Stomach (tissue), 9 donors: ENCODE measurements around the gene SKP1. TPM values are rescaled to one million over a fixed set of nuclear protein-coding genes. Genes with fewer than 3 reads are reported as not detected.

ENCODE experiments used
- DNase-seq, 2 donors: peaks; one replicate each; pipeline versions ENCODE4 v3.0.0 to v3.0.0-alpha.2; 2013 to 2019
- H3K27ac ChIP-seq, 5 donors: fragments of 200-600 bp in 4 of 5; sonication (generic) in 4 of 5; one replicate each; pipeline ENCODE4 v1.5.1; 2013 to 2019; ENCODE audit warnings: mild to moderate bottlenecking in 1 of 5, moderate library complexity in 1 of 5
- H3K27me3 ChIP-seq, 3 donors: fragments of 200-600 bp; sonication (generic); one replicate each; pipeline ENCODE4 v1.5.1; 2017 to 2019; ENCODE audit warnings: mixed run types in 1 of 3
- H3K36me3 ChIP-seq, 4 donors: fragments of 200-600 bp; sonication (generic); 1 replicate in 3 of 4; 2 replicates in 1 of 4; pipeline ENCODE4 v1.5.1; 2016 to 2019
- H3K4me1 ChIP-seq, 4 donors: fragments of 200-600 bp; sonication (generic); one replicate each; pipeline ENCODE4 v1.5.1; 2016 to 2019
- H3K4me3 ChIP-seq, 4 donors: fragments of 200-600 bp; sonication (generic) in 3 of 4; one replicate each; pipeline ENCODE4 v1.5.1; 2016 to 2019; ENCODE audit warnings: mild to moderate bottlenecking in 1 of 4
- H3K9me3 ChIP-seq, 4 donors: fragments of 200-600 bp; sonication (generic); one replicate each; pipeline ENCODE4 v1.5.1; 2016 to 2019
- EP300 ChIP-seq: sonication (generic); formaldehyde crosslinking; IDR thresholded peaks from one replicate; pipeline ENCODE4 v1.6.1; 2017; ENCODE audit warnings: antibody characterized with exemption
- POLR2A ChIP-seq, 4 donors: fragments of 450-650 bp; IDR thresholded peaks; one replicate each; pipeline ENCODE4 v1.6.1; 2016; ENCODE audit warnings: antibody characterized with exemption in 4 of 4, control low read depth in 2 of 4, mild to moderate bottlenecking in 1 of 4, moderate library complexity in 1 of 4
- POLR2AphosphoS5 ChIP-seq, 3 donors: sonication (generic); formaldehyde crosslinking; IDR thresholded peaks; one replicate each; pipeline ENCODE4 v1.6.1; 2016; ENCODE audit warnings: antibody characterized with exemption in 3 of 3
- WGBS, 5 donors: extraction: QIAGEN DNeasy Blood & Tissue Kit in 3 of 5; methylation state at CpG; one replicate each; pipeline versions ENCODE4 v1.1.5 to v1.1.7; 2013 to 2018; 5-methylcytosine and 5-hydroxymethylcytosine counted together
- intact Hi-C: fragments of 100-400 bp; cut with DNase I; formaldehyde crosslinking; loops from one replicate; pipeline ENCODE4 v1.15.1; 2023; ENCODE audit warnings: low total_unique reads
- polyA plus RNA-seq, 3 donors: library from polyadenylated mRNA; stranded (reverse); fragments of 200-250 nt; gene quantifications; one replicate each; pipeline ENCODE4 v1.2.3, GENCODE V29; 2013
- total RNA-seq, 5 donors: library from RNA; depleted of rRNA; stranded (reverse); fragments of >200 nt; gene quantifications; one replicate each; pipeline versions ENCODE4 v1.1.0 to v1.2.3, GENCODE V29; 2014 to 2016
- TF ChIP-seq, protein P1 (sequence below), 7 experiments: fragments of 450-650 bp in 4 of 7; fragments of 200-600 bp in 3 of 7; sonication (generic) in 3 of 7; IDR thresholded peaks; one replicate each; pipeline ENCODE4 v1.5.1; 2016 to 2019; ENCODE audit warnings: antibody characterized with exemption in 7 of 7, control low read depth in 2 of 7, mild to moderate bottlenecking in 1 of 7
- donor health status: healthy with polysubstance abuse.
- donor health status: Bipolar disorder and iron deficiency.
- donor health status: healthy.

Gene SKP1
- total and polyA plus RNA-seq, 8 donors, result 18.1 to 590 (median 162) TPM

DNA sequence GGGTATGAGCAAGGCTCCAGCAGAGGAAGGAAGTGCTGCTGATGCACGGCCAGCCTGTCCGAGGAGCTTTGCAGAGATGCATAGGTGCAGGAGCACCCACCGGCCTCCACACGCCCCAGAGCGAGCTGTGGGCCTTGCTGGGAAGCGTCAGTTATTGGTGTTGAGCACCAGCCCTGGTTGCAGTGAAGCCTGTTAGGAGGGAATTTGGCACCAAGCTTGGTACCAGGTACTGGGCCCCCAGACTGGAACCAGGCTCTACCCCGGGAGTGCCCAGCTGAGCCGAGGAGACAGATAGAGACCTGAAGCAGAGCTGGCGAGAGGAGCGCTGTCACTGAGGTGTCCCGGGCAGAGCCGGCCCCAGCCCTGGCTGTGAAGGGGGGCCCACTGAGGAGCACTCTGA is 57.0 kb downstream of the SKP1 start:
- DNase-seq, result no peak
- Histone ChIP-seq H3K27me3 (peaks cover 0 to 12% (median 0%) of the 10 kb centered on the region in 3 donors), H3K27ac (no peak overlapping the region), H3K4me1 (peaks cover 10 to 32% (median 14%) of the 10 kb centered on the region in 4 donors), H3K36me3 (peaks cover 0 to 6% (median 2%) of the 10 kb centered on the region in 4 donors), H3K9me3 (no peaks in the 10 kb centered on the region), H3K4me3 (no peak overlapping the region)
- WGBS, 5 donors, result 84 to 87% (median 86%) methylated on average over 12 of the region's 12 CpGs
- intact Hi-C loops, result no loop called here
- TF ChIP-seq POLR2A (IDR thresholded peaks at IDR 0.05) (no peak), EP300 (no peak), POLR2AphosphoS5 (IDR thresholded peaks at IDR 0.05) (no peak)
- TF ChIP-seq, protein P1, sequence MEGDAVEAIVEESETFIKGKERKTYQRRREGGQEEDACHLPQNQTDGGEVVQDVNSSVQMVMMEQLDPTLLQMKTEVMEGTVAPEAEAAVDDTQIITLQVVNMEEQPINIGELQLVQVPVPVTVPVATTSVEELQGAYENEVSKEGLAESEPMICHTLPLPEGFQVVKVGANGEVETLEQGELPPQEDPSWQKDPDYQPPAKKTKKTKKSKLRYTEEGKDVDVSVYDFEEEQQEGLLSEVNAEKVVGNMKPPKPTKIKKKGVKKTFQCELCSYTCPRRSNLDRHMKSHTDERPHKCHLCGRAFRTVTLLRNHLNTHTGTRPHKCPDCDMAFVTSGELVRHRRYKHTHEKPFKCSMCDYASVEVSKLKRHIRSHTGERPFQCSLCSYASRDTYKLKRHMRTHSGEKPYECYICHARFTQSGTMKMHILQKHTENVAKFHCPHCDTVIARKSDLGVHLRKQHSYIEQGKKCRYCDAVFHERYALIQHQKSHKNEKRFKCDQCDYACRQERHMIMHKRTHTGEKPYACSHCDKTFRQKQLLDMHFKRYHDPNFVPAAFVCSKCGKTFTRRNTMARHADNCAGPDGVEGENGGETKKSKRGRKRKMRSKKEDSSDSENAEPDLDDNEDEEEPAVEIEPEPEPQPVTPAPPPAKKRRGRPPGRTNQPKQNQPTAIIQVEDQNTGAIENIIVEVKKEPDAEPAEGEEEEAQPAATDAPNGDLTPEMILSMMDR (IDR thresholded peaks at IDR 0.05), result no peak

DNA sequence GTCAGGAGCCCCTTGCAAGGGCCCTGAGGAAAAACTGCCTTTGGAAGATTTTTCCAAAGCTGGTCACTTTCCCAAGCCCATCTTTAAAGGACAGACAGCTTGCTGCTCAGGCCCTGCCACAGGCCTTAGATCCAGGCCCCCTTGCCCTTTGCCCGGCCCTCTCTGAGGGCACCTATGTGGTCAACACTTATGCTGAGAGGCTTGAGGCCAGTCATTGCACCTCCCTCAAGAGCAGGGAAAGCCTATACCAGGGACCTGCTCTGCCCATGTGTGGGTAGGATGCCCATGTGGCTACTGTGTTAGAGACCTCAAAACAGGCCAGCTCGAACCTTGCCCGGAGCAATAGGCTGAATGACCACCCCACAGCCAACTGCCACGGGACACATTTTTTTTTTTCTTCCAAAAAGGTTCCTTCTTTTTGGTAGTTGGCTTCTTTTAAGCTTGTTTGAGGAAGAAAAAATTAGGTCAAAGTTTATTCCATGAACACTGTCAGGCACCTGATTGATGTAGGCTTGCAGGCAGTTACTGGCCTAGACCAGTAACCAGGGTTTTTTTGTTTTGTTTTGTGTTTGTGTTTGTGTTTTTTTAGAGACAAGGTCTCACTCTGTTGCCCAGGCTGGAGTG is 58.4 kb downstream of the SKP1 start:
- intact Hi-C loops, result no loop called here
- WGBS, 5 donors, result 82 to 93% (median 89%) methylated on average over 4 of the region's 4 CpGs
- Histone ChIP-seq H3K36me3 (peaks cover 0 to under 1% (median under 1%) of the 10 kb centered on the region in 4 donors), H3K27me3 (peaks cover 0 to 18% (median 6%) of the 10 kb centered on the region in 3 donors), H3K9me3 (no peaks in the 10 kb centered on the region), H3K27ac (no peak overlapping the region), H3K4me1 (peaks cover 18 to 33% (median 20%) of the 10 kb centered on the region in 4 donors), H3K4me3 (no peak overlapping the region)
- DNase-seq, result no peak
- TF ChIP-seq, protein P1 (IDR thresholded peaks at IDR 0.05), result no peak
- no peak for TF ChIP-seq EP300
- TF ChIP-seq POLR2A (IDR thresholded peaks at IDR 0.05), result no peak
- no peak for TF ChIP-seq POLR2AphosphoS5 (IDR thresholded peaks at IDR 0.05)

GRCh38 chr5:134116789-134117761 is 59.7 kb downstream of the SKP1 start:
- H3K4me1 ChIP-seq, result peaks cover 20 to 25% (median 23%) of the 10 kb centered on the region in 4 donors
- no peak overlapping the region for H3K27ac ChIP-seq
- peaks cover 0 to 30% (median 11%) of the 10 kb centered on the region in 3 donors for H3K27me3 ChIP-seq
- H3K36me3 ChIP-seq, result no peaks in the 10 kb centered on the region
- WGBS, 5 donors, result 88 to 90% (median 89%) methylated on average over 12 of the region's 12 CpGs
- intact Hi-C loops, result no loop called here
- H3K4me3 ChIP-seq, result peak overlapping the region in 1 of 4 donors; percentile 1
- H3K9me3 ChIP-seq, result no peaks in the 10 kb centered on the region
- TF ChIP-seq POLR2A (IDR thresholded peaks at IDR 0.05), result no peak
- no peak for TF ChIP-seq POLR2AphosphoS5 (IDR thresholded peaks at IDR 0.05)
- TF ChIP-seq, protein P1 (IDR thresholded peaks at IDR 0.05), result no peak
- no peak for TF ChIP-seq EP300
- DNase-seq, result no peak

GRCh38 chr5:134116286-134116685 is 60.5 kb downstream of the SKP1 start:
- 82 to 96% (median 94%) methylated on average over 10 of the region's 10 CpGs for WGBS, 5 donors
- intact Hi-C loops, result no loop called here
- no peak for TF ChIP-seq EP300
- TF ChIP-seq POLR2A (IDR thresholded peaks at IDR 0.05), result no peak
- TF ChIP-seq, protein P1 (IDR thresholded peaks at IDR 0.05), result no peak
- no peak for TF ChIP-seq POLR2AphosphoS5 (IDR thresholded peaks at IDR 0.05)
- Histone ChIP-seq H3K27me3 (peaks cover 0 to 37% (median 11%) of the 10 kb centered on the region in 3 donors), H3K4me3 (peak overlapping the region in 2 of 4 donors; percentile 52 to 70), H3K9me3 (no peaks in the 10 kb centered on the region), H3K27ac (peak overlapping the region in 1 of 5 donors; percentile 52), H3K4me1 (peaks cover 20 to 25% (median 23%) of the 10 kb centered on the region in 4 donors), H3K36me3 (no peaks in the 10 kb centered on the region)
- no peak for DNase-seq
